Measurements from ENCODE around the gene OBSCN. TPM values are rescaled to one million over a fixed set of nuclear protein-coding genes. Genes with fewer than 3 reads are reported as not detected.
A peak's percentile ranks its signal among the peaks of the same experiment; 100 is the strongest.

OBSCN gene
- total RNA-seq, 1 donor from 2014 or later: 5.1 TPM

DNA sequence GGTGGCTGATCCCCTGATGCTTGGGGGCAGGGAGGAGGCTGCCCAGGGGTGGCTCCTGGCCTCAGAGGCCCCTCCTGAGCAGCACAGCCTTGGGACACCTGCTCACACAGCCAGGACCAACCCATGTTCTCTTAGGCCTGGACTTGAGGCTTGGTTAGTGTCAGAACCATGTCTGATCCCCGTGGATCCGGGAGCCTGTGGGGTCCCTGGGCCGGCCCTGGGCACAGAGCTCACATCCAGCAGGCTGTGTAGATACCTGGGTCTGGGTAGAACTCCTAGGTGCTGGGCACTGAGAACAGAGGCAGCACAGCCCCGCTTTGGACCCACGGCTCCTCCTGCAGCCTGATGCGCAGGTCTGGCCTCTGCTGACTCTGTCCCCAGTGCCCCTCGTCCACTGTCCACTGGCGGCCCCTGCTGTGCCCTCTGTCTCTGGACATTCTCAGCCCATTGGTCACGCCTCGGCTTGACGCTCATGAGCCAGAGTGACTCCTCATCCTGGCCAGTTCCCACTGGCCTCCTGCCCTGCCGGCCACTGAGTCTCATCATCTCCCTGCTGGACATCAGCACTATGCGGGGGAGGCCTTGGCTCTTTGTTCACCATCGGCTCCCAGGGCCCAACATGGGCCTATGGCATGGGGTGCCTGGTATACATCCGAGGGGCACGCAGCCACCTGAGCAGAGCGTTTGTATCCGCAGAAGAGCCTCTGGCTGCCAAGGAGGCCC is 128.6 kb downstream of the OBSCN start:
- Mint-ChIP-seq H3K9me3 (no peaks in the 10 kb centered on the region), H3K27me3 (ENCODE audit: insufficient read depth, low read depth) (peaks cover 2% of the 10 kb centered on the region), H3K36me3 (peaks cover 3% of the 10 kb centered on the region), H3K4me3 (no peak overlapping the region), H3K4me1 (peaks cover 5% of the 10 kb centered on the region), H3K27ac (peak overlapping the region; percentile 90)
- TF ChIP-seq, protein P1, sequence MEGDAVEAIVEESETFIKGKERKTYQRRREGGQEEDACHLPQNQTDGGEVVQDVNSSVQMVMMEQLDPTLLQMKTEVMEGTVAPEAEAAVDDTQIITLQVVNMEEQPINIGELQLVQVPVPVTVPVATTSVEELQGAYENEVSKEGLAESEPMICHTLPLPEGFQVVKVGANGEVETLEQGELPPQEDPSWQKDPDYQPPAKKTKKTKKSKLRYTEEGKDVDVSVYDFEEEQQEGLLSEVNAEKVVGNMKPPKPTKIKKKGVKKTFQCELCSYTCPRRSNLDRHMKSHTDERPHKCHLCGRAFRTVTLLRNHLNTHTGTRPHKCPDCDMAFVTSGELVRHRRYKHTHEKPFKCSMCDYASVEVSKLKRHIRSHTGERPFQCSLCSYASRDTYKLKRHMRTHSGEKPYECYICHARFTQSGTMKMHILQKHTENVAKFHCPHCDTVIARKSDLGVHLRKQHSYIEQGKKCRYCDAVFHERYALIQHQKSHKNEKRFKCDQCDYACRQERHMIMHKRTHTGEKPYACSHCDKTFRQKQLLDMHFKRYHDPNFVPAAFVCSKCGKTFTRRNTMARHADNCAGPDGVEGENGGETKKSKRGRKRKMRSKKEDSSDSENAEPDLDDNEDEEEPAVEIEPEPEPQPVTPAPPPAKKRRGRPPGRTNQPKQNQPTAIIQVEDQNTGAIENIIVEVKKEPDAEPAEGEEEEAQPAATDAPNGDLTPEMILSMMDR (IDR thresholded peaks at IDR 0.05): no peak
- TF ChIP-seq EZH2 (IDR thresholded peaks at IDR 0.05): no peak
- TF ChIP-seq EZH2phosphoT487 (IDR thresholded peaks at IDR 0.05): no peak
- Histone ChIP-seq H3K9me3 (ENCODE audit: low read depth) (no peaks in the 10 kb centered on the region), H4K20me1 (ENCODE audit: low read depth) (no peaks in the 10 kb centered on the region), H3K79me2 (ENCODE audit: low read depth) (no peaks in the 10 kb centered on the region), H3K4me1 (no peaks in the 10 kb centered on the region), H3K27ac (no peak overlapping the region), H3K36me3 (no peaks in the 10 kb centered on the region), H3K4me3 (no peak overlapping the region), H3F3A (ENCODE audit: low read depth) (no peaks in the 10 kb centered on the region), H2AFZ (replicated peaks) (no peak overlapping the region), H3K27me3 (no peaks in the 10 kb centered on the region), H3K4me2 (no peak overlapping the region), H3K9ac (no peak overlapping the region)
- no peak for DNase-seq (ENCODE audit: low spot score)

GRCh38 chr1:228337031-228337564 is 129.3 kb downstream of the OBSCN start:
- Histone ChIP-seq H4K20me1 (ENCODE audit: low read depth) (no peaks in the 10 kb centered on the region), H3K79me2 (ENCODE audit: low read depth) (no peaks in the 10 kb centered on the region), H3K27ac (no peak overlapping the region), H3K4me1 (no peaks in the 10 kb centered on the region), H2AFZ (replicated peaks) (no peak overlapping the region), H3K9me3 (ENCODE audit: low read depth) (no peaks in the 10 kb centered on the region), H3K4me3 (no peak overlapping the region), H3K9ac (no peak overlapping the region), H3F3A (ENCODE audit: low read depth) (no peaks in the 10 kb centered on the region), H3K4me2 (no peak overlapping the region), H3K36me3 (no peaks in the 10 kb centered on the region), H3K27me3 (no peaks in the 10 kb centered on the region)
- DNase-seq (ENCODE audit: low spot score): no peak
- H3K4me1 Mint-ChIP-seq: peaks cover 5% of the 10 kb centered on the region
- peaks cover 2% of the 10 kb centered on the region for H3K27me3 Mint-ChIP-seq (ENCODE audit: insufficient read depth, low read depth)
- peaks cover 3% of the 10 kb centered on the region for H3K36me3 Mint-ChIP-seq
- no peak overlapping the region for H3K4me3 Mint-ChIP-seq
- H3K27ac Mint-ChIP-seq: no peak overlapping the region
- TF ChIP-seq EZH2 (IDR thresholded peaks at IDR 0.05) (no peak), EZH2phosphoT487 (IDR thresholded peaks at IDR 0.05) (no peak)
- TF ChIP-seq, protein P1 (IDR thresholded peaks at IDR 0.05): no peak
- H3K9me3 Mint-ChIP-seq: no peaks in the 10 kb centered on the region

DNA sequence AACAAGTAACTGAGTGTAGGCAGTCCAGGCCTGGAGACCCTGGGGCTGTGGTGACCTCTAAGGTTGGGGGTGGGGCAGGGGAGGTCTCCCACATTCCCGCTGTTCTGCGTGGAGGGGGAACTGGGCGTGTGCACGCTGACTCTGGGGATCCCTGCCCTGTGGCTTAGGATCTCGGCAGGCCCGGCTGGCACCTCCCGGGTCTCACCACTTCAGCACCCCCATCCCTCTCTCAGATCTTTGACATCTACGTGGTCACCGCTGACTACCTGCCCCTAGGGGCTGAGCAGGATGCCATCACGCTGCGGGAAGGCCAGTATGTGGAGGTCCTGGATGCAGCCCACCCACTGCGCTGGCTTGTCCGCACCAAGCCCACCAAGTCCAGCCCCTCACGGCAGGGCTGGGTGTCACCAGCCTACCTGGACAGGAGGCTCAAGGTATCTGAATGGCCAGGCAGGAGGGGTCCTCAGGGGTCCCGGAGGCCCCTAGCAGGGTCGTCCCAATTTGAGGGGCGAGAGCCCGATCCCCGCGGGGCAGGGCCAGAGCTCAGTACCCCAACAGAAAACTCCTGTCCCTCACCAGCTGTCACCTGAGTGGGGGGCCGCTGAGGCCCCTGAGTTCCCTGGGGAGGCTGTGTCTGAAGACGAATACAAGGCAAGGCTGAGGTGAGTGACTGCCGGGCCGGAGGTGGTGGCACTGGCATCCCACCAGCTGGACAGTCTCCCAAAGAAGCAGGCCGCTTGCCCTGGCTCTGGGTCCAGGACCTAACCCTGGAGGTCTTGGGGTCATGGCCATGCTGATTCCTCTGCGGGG is 130.1 kb downstream of the OBSCN start:
- no peak for DNase-seq (ENCODE audit: low spot score)
- no peak overlapping the region for H3K9ac ChIP-seq
- H3K79me2 ChIP-seq (ENCODE audit: low read depth): no peaks in the 10 kb centered on the region
- H3F3A ChIP-seq (ENCODE audit: low read depth): no peaks in the 10 kb centered on the region
- Mint-ChIP-seq H3K4me3 (no peak overlapping the region), H3K36me3 (peaks cover 5% of the 10 kb centered on the region), H3K4me1 (peaks cover 5% of the 10 kb centered on the region), H3K9me3 (no peaks in the 10 kb centered on the region), H3K27ac (no peak overlapping the region), H3K27me3 (ENCODE audit: insufficient read depth, low read depth) (peaks cover 2% of the 10 kb centered on the region)
- no peak overlapping the region for H3K4me2 ChIP-seq
- H2AFZ ChIP-seq (replicated peaks): no peak overlapping the region
- no peaks in the 10 kb centered on the region for H3K36me3 ChIP-seq
- no peak overlapping the region for H3K27ac ChIP-seq
- H3K4me3 ChIP-seq: no peak overlapping the region
- no peaks in the 10 kb centered on the region for H3K4me1 ChIP-seq
- TF ChIP-seq EZH2 (IDR thresholded peaks at IDR 0.05) (no peak), EZH2phosphoT487 (IDR thresholded peaks at IDR 0.05) (no peak)
- TF ChIP-seq, protein P1 (IDR thresholded peaks at IDR 0.05): no peak
- no peaks in the 10 kb centered on the region for H3K27me3 ChIP-seq
- no peaks in the 10 kb centered on the region for H3K9me3 ChIP-seq (ENCODE audit: low read depth)
- H4K20me1 ChIP-seq (ENCODE audit: low read depth): no peaks in the 10 kb centered on the region
